GM12878 (cell line): Measurements from ENCODE around the gene CHTOP.

Source experiments
- ATF3 ChIP-seq: IDR thresholded peaks from 2 replicates; pipeline ENCODE4 v1.6.1; 2011; ENCODE audit warnings: low read depth, mild to moderate bottlenecking, low read length, moderate library complexity, borderline replicate concordance; ENCODE audit errors: extremely low read depth
- CTCF ChIP-seq, 3 experiments: IDR thresholded peaks in 2 of 3; conservative IDR thresholded peaks in 1 of 3; 2 replicates each; pipeline ENCODE4 v1.5.1; 2011; ENCODE audit warnings: low read depth in 3 of 3, low read length in 3 of 3, mild to moderate bottlenecking in 3 of 3, control low read depth in 2 of 3, moderate library complexity in 2 of 3, inconsistent platforms in 1 of 3, mixed read lengths in 1 of 3; ENCODE audit not compliant: control insufficient read depth in 2 of 3, insufficient read depth in 1 of 3; ENCODE audit errors: extremely low read depth in 1 of 3
- EZH2 ChIP-seq: IDR thresholded peaks from 2 replicates; pipeline ENCODE4 v1.6.1; 2012; ENCODE audit warnings: low read depth, mild to moderate bottlenecking, control low read depth, inconsistent platforms, low read length, borderline replicate concordance; ENCODE audit not compliant: control insufficient read depth
- HDGF ChIP-seq: fragments of 450-650 bp; IDR thresholded peaks from 2 replicates; pipeline ENCODE4 v1.6.1; 2016; ENCODE audit warnings: antibody characterized with exemption
- IRF3 ChIP-seq: fragments of 450-650 bp; IDR thresholded peaks from 2 replicates; pipeline ENCODE4 v1.6.1; 2014; ENCODE audit warnings: mild to moderate bottlenecking
- JUND ChIP-seq: IDR thresholded peaks from 2 replicates; pipeline ENCODE4 v1.6.1; 2012; ENCODE audit warnings: low read depth, mild to moderate bottlenecking, low read length, improper control_type of control experiment, moderate library complexity
- REST ChIP-seq: IDR thresholded peaks from 2 replicates; pipeline ENCODE4 v1.6.1; 2012; ENCODE audit warnings: mild to moderate bottlenecking, low read depth, low read length
- SUZ12 ChIP-seq: fragments of 200-600 bp; sonication (generic); IDR thresholded peaks from one replicate; pipeline ENCODE4 v1.6.1; 2018; ENCODE audit warnings: antibody characterized with exemption, mild to moderate bottlenecking; ENCODE audit not compliant: unreplicated experiment
- USF1 ChIP-seq: IDR thresholded peaks from 2 replicates; pipeline ENCODE4 v1.6.1; 2011; ENCODE audit warnings: borderline replicate concordance, low read depth, mild to moderate bottlenecking, moderate library complexity, mixed read lengths, low read length; ENCODE audit not compliant: insufficient read depth; ENCODE audit errors: extremely low read length
- YY1 ChIP-seq: IDR thresholded peaks from 2 replicates; pipeline ENCODE4 v1.6.1; 2011; ENCODE audit warnings: low read depth, mild to moderate bottlenecking, low read length
- ZNF622 ChIP-seq: fragments of 450-650 bp; IDR thresholded peaks from 2 replicates; pipeline ENCODE4 v1.6.1; 2017; ENCODE audit warnings: mild to moderate bottlenecking, inconsistent platforms

- TF ChIP-seq JUND (no peak), CTCF (IDR thresholded peaks at IDR 0.05 in 2 of 3, conservative IDR thresholded peaks at IDR 0.05 in 1 of 3; ENCODE audit: control insufficient read depth in 2 of 3, extremely low read depth in 1 of 3, insufficient read depth in 1 of 3, low read depth in 3 of 3, low read length in 3 of 3) (no peak), HDGF (no peak), ZNF622 (no peak), REST (no peak), SUZ12 (no peak), USF1 (no peak), ATF3 (no peak), EZH2 (no peak), IRF3 (no peak), YY1 (no peak)
Observed at GRCh38 chr1:153638261-153638660, 4.4 kb downstream of the CHTOP start.
